ENCODE data around the gene DZIP3.

DNA sequence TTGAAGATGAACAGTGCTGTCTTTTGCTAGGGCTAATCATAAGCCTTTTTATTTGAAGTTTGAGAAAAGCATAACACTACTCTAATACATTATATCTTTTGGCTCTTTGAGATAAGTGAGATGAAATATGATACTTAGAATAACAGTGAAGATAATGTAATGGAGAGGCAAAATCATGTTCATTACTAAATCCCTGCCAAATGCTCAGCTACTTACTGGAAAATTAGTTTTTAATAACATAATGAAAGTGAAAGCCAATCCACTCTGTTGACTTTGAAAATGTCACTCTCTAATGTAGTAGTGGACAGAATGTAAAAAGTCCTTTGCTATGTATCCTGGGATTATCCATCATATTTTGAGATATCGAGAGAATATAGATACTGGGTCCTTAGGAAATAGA, 43.3 kb upstream of the DZIP3 start:
- TF ChIP-seq FOXJ3 (CRISPR knock-in tag; IDR thresholded peaks at IDR 0.05; ENCODE audit: borderline replicate concordance) (no peak), CREB1 (CRISPR knock-in tag; IDR thresholded peaks at IDR 0.05) (no peak), ATF3 (CRISPR knock-in tag; conservative IDR thresholded peaks at IDR 0.05) (no peak), JUN (CRISPR knock-in tag; IDR thresholded peaks at IDR 0.05) (no peak)
- TF ChIP-seq, protein P1, sequence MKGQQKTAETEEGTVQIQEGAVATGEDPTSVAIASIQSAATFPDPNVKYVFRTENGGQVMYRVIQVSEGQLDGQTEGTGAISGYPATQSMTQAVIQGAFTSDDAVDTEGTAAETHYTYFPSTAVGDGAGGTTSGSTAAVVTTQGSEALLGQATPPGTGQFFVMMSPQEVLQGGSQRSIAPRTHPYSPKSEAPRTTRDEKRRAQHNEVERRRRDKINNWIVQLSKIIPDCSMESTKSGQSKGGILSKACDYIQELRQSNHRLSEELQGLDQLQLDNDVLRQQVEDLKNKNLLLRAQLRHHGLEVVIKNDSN (CRISPR knock-in tag; IDR thresholded peaks at IDR 0.05), result no peak

All from WTC11 (cell line).